ENCODE results near the gene LTBP2.

DNA sequence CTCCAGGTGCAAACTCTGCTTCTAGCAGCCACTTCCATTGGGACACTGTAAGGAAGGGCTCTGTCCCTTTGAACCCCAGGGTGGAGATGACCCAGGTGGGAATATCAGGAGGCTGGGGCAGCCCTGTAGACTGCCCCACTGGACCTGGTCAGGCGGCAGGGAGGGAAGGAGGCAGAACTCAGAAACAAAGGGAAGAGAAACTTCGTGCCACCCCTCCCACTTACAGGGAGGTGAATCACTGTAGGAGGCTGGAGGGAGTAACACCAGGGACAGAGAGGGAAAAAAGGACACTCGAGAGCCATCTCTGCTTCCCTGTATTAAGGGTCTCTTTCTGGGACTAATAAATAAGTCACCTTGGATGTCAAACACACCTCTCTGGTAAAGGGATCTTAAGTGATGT, 81.0 kb downstream of the LTBP2 start:
- TF ChIP-seq POLR2A (IDR thresholded peaks at IDR 0.05) = no peak
- TF ChIP-seq, protein P1, sequence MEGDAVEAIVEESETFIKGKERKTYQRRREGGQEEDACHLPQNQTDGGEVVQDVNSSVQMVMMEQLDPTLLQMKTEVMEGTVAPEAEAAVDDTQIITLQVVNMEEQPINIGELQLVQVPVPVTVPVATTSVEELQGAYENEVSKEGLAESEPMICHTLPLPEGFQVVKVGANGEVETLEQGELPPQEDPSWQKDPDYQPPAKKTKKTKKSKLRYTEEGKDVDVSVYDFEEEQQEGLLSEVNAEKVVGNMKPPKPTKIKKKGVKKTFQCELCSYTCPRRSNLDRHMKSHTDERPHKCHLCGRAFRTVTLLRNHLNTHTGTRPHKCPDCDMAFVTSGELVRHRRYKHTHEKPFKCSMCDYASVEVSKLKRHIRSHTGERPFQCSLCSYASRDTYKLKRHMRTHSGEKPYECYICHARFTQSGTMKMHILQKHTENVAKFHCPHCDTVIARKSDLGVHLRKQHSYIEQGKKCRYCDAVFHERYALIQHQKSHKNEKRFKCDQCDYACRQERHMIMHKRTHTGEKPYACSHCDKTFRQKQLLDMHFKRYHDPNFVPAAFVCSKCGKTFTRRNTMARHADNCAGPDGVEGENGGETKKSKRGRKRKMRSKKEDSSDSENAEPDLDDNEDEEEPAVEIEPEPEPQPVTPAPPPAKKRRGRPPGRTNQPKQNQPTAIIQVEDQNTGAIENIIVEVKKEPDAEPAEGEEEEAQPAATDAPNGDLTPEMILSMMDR (IDR thresholded peaks at IDR 0.05) = no peak
